Keratinocyte (primary cell): ENCODE data around the gene CHI3L2. TPM values are rescaled to one million over a fixed set of nuclear protein-coding genes. Genes with fewer than 3 reads are reported as not detected.

Experiments used
- DNase-seq: peaks from one replicate; pipeline ENCODE4 v3.0.0-alpha.2; 2011; ENCODE audit warnings: low read depth, missing footprints, low spot score
- FAIRE-seq: peaks from 2 replicates; lab custom pipeline; 2011; peaks lifted over from hg19 to GRCh38; lab: Jason Lieb, UNC
- H2AFZ ChIP-seq: 2 replicates; pipeline ENCODE4 v1.6.0; 2012; ENCODE audit warnings: low read length, control low read depth, inconsistent platforms; ENCODE audit not compliant: control insufficient read depth
- H3K27ac ChIP-seq: 2 replicates; pipeline ENCODE4 v1.5.1; 2011; ENCODE audit warnings: low read length; ENCODE audit not compliant: control insufficient read depth, insufficient read depth
- H3K27me3 ChIP-seq: 3 replicates; pipeline ENCODE4 v1.6.0; 2011; ENCODE audit warnings: low read length; ENCODE audit not compliant: control insufficient read depth, insufficient read depth; ENCODE audit errors: extremely low read depth
- H3K36me3 ChIP-seq, 2 experiments: 2 replicates in 1 of 2; 3 replicates in 1 of 2; pipeline ENCODE4 v1.5.1; 2011; ENCODE audit warnings: low read length in 2 of 2, mild to moderate bottlenecking in 1 of 2; ENCODE audit not compliant: control insufficient read depth in 2 of 2, insufficient read depth in 2 of 2; ENCODE audit errors: extremely low read depth in 1 of 2
- H3K4me1 ChIP-seq: 3 replicates; pipeline ENCODE4 v1.5.1; 2011; ENCODE audit warnings: low read length; ENCODE audit not compliant: control insufficient read depth, insufficient read depth; ENCODE audit errors: extremely low read depth
- H3K4me2 ChIP-seq: 3 replicates; pipeline ENCODE4 v1.6.0; 2011; ENCODE audit warnings: low read depth, low read length; ENCODE audit not compliant: control insufficient read depth, insufficient read depth; ENCODE audit errors: extremely low read depth
- H3K4me3 ChIP-seq, 3 experiments: fragments of 200-600 bp in 1 of 3; sonication (generic) in 1 of 3; 2 replicates in 2 of 3; 3 replicates in 1 of 3; pipeline ENCODE4 v1.5.1; 2011 to 2016; ENCODE audit warnings: low read length in 3 of 3, mild to moderate bottlenecking in 3 of 3, control low read depth in 2 of 3, inconsistent platforms in 1 of 3, low read depth in 1 of 3, mixed read lengths in 1 of 3, mixed run types in 1 of 3, moderate library complexity in 1 of 3; ENCODE audit not compliant: control insufficient read depth in 2 of 3, insufficient read depth in 2 of 3; ENCODE audit errors: extremely low read depth in 1 of 3
- H3K79me2 ChIP-seq: 2 replicates; pipeline ENCODE4 v1.6.0; 2012; ENCODE audit warnings: low read length; ENCODE audit not compliant: control insufficient read depth, insufficient read depth
- H3K9ac ChIP-seq: 3 replicates; pipeline ENCODE4 v1.6.0; 2011; ENCODE audit warnings: low read length; ENCODE audit not compliant: control insufficient read depth, insufficient read depth; ENCODE audit errors: extremely low read depth
- H3K9me1 ChIP-seq: 3 replicates; pipeline ENCODE4 v1.6.0; 2011; ENCODE audit warnings: low read length; ENCODE audit not compliant: control insufficient read depth, insufficient read depth; ENCODE audit errors: extremely low read depth
- H3K9me3 ChIP-seq: 2 replicates; pipeline ENCODE4 v1.5.1; 2012; ENCODE audit warnings: low read depth, low read length; ENCODE audit not compliant: control insufficient read depth
- H4K20me1 ChIP-seq: 3 replicates; pipeline ENCODE4 v1.6.0; 2011; ENCODE audit warnings: low read length; ENCODE audit not compliant: control insufficient read depth, insufficient read depth; ENCODE audit errors: extremely low read depth
- EZH2 ChIP-seq: IDR thresholded peaks from one replicate; pipeline ENCODE4 v1.6.1; 2012; ENCODE audit warnings: inconsistent platforms, mild to moderate bottlenecking, low read length, moderate library complexity
- dilution Hi-C: fragments of 300-500 bp; cut with MboI; formaldehyde crosslinking; loops from one replicate; pipeline ENCODE4 v1.7.0; 2020; ENCODE audit warnings: low sequenced_read_pairs; ENCODE audit not compliant: extremely low pct_ligation_motif_present
- polyA plus RNA-seq, 5 experiments: library from polyadenylated mRNA; depleted of rRNA in 3 of 5; stranded (reverse) in 3 of 5; stranded (forward) in 1 of 5; unstranded in 1 of 5; fragments of >200 nt; gene quantifications; 1 replicate in 1 of 5; 2 replicates in 3 of 5; 3 replicates in 1 of 5; pipeline versions ENCODE4 v1.2.1 to v1.2.3, GENCODE V29; 2011 to 2012; ENCODE audit warnings: missing spikeins in 2 of 5, low read depth in 1 of 5, low replicate concordance in 1 of 5
- TF ChIP-seq, protein P1 (sequence below), 3 experiments: IDR thresholded peaks in 1 of 3; conservative IDR thresholded peaks in 1 of 3; optimal IDR thresholded peaks in 1 of 3; 2 replicates in 2 of 3; 3 replicates in 1 of 3; pipeline versions ENCODE3 to v1.5.1; 2011; ENCODE audit warnings: low read length in 3 of 3, mild to moderate bottlenecking in 3 of 3, moderate library complexity in 2 of 3, control low read depth in 1 of 3, inconsistent platforms in 1 of 3; ENCODE audit not compliant: insufficient read depth in 2 of 3; ENCODE audit errors: extremely low read depth in 1 of 3

The CHI3L2 gene
- polyA plus RNA-seq, 1 donor (not counting 4 experiments of a cell fraction or from before 2014, with no cell fraction given) = 2.5 TPM

DNA sequence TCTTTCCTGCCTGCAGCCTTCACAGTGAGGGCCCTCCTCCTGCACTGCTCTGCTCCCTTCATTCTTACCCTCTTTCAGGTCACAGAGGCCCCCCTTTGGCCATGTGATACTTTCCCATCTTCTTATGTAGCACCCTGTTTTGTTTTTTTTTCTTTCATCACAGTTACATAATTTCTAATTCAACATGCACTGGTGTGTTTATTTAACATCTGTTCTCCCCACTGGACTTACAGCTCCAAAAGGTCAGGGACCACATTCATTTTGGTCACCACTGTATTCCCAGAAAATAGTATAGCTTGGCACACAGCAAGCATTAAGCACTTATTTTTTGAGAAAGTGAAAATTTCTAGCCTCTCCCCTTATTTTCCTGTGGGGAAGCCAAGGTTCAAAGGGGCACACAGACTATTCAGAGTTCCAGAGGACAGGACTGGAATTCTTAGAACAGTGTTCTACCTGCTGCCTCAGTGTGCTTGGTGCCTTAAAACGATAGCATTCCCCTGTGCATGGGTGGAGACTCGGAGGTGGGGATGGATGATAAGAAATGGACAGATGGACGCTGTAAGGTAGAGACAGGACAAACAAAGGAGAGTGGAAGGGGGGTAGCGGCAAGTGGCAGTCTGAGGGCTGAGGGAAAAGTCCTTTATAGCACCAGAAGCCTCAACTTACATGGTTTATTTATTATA lies 32.4 kb upstream of the CHI3L2 start:
- Histone ChIP-seq H3K27ac (no peak overlapping the region), H3K4me1 (peaks cover 41% of the 10 kb centered on the region), H3K9me3 (no peaks in the 10 kb centered on the region), H3K4me2 (no peak overlapping the region), H3K4me3 (no peak overlapping the region), H3K9ac (no peak overlapping the region), H3K36me3 (peaks cover 2% of the 10 kb centered on the region in 2 experiments), H3K9me1 (no peaks in the 10 kb centered on the region), H3K27me3 (no peaks in the 10 kb centered on the region), H2AFZ (no peak overlapping the region), H4K20me1 (no peaks in the 10 kb centered on the region), H3K79me2 (no peaks in the 10 kb centered on the region)
- dilution Hi-C loops = no loop called here
- TF ChIP-seq, protein P1, sequence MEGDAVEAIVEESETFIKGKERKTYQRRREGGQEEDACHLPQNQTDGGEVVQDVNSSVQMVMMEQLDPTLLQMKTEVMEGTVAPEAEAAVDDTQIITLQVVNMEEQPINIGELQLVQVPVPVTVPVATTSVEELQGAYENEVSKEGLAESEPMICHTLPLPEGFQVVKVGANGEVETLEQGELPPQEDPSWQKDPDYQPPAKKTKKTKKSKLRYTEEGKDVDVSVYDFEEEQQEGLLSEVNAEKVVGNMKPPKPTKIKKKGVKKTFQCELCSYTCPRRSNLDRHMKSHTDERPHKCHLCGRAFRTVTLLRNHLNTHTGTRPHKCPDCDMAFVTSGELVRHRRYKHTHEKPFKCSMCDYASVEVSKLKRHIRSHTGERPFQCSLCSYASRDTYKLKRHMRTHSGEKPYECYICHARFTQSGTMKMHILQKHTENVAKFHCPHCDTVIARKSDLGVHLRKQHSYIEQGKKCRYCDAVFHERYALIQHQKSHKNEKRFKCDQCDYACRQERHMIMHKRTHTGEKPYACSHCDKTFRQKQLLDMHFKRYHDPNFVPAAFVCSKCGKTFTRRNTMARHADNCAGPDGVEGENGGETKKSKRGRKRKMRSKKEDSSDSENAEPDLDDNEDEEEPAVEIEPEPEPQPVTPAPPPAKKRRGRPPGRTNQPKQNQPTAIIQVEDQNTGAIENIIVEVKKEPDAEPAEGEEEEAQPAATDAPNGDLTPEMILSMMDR (optimal IDR thresholded peaks at IDR 0.05 in 1 of 3, IDR thresholded peaks at IDR 0.05 in 1 of 3, conservative IDR thresholded peaks at IDR 0.05 in 1 of 3; ENCODE audit: extremely low read depth in 1 of 3, insufficient read depth in 2 of 3, low read length in 3 of 3) = no peak
- TF ChIP-seq EZH2 = no peak
- DNase-seq = no peak
- FAIRE-seq = no peak

DNA sequence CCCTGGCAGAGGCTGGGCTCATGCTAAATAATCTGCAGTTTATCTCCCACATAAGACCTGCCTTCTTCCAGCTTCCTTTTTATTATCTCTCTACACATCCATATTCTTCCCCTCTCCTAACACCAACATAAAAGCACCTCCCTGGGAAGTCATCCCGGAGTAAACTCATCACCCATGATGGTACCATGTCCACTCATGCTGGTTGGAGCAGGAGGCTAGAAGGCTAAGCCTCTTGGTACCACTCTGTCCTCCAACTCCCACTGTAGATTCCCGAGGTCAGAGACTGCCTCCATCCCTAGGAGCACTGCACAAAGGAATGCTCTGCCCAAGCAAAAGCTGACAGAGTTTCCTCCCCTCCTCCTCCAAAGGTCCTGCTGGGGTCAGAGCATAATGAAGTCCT lies 31.3 kb upstream of the CHI3L2 start:
- FAIRE-seq = no peak
- no peak for TF ChIP-seq EZH2
- TF ChIP-seq, protein P1 (optimal IDR thresholded peaks at IDR 0.05 in 1 of 3, IDR thresholded peaks at IDR 0.05 in 1 of 3, conservative IDR thresholded peaks at IDR 0.05 in 1 of 3; ENCODE audit: extremely low read depth in 1 of 3, insufficient read depth in 2 of 3, low read length in 3 of 3) = no peak
- Histone ChIP-seq H4K20me1 (no peaks in the 10 kb centered on the region), H3K36me3 (peaks cover 2% of the 10 kb centered on the region in 2 experiments), H3K4me2 (no peak overlapping the region), H3K4me3 (no peak overlapping the region), H3K9ac (no peak overlapping the region), H3K79me2 (no peaks in the 10 kb centered on the region), H3K9me3 (no peaks in the 10 kb centered on the region), H3K27ac (no peak overlapping the region), H3K9me1 (no peaks in the 10 kb centered on the region), H2AFZ (no peak overlapping the region), H3K4me1 (peaks cover 33% of the 10 kb centered on the region), H3K27me3 (no peaks in the 10 kb centered on the region)
- no peak for DNase-seq
- dilution Hi-C loops = no loop called here
